ENCODE results near the gene DIP2C.

GRCh38 chr10:606762-607544 lies 82.5 kb downstream of the DIP2C start:
- TF ChIP-seq POLR2AphosphoS5 (IDR thresholded peaks at IDR 0.05) (no peak), CTCF (IDR thresholded peaks at IDR 0.05) (no peak), EP300 (IDR thresholded peaks at IDR 0.05) (no peak)

Measured in stomach (tissue), 4 donors.